Activated CD4-positive, alpha-beta T cell treated with anti-CD3 and anti-CD28 coated beads, Interleukin-2, amount 10 ng/mL, durations not matched to agents 24 days and 14 days (primary cell): ENCODE measurements around the gene CEP104. TPM values are rescaled to one million over a fixed set of nuclear protein-coding genes. Genes with fewer than 3 reads are reported as not detected.

Experiments
- DNase-seq: peaks from one replicate; pipeline ENCODE4 v3.0.0; 2022
- H3K27ac Mint-ChIP-seq: one replicate; pipeline ENCODE4 v1.8.0; 2022; ENCODE audit warnings: mild to moderate bottlenecking, mixed read lengths
- H3K27me3 Mint-ChIP-seq: one replicate; pipeline ENCODE4 v1.8.0; 2022; ENCODE audit warnings: mixed read lengths
- H3K36me3 Mint-ChIP-seq: one replicate; pipeline ENCODE4 v1.8.0; 2022; ENCODE audit warnings: low read depth, mild to moderate bottlenecking, mixed read lengths
- H3K4me1 Mint-ChIP-seq: one replicate; pipeline ENCODE4 v1.8.0; 2021; ENCODE audit warnings: mixed read lengths
- H3K4me3 Mint-ChIP-seq: one replicate; pipeline ENCODE4 v1.8.0; 2022; ENCODE audit warnings: mild to moderate bottlenecking, moderate library complexity, mixed read lengths
- H3K9me3 Mint-ChIP-seq: one replicate; pipeline ENCODE4 v1.8.0; 2021; ENCODE audit warnings: mixed read lengths
- intact Hi-C: fragments of 100-400 bp; cut with micrococcal nuclease; formaldehyde crosslinking; loops from one replicate; pipeline ENCODE4 v1.15.1; 2023
- total RNA-seq: library from RNA; stranded (reverse); gene quantifications from 2 replicates; pipeline ENCODE4 v1.2.3, GENCODE V29; 2022

CEP104 gene
- total RNA-seq, 1 donor from 2014 or later, result 48.1 TPM

GRCh38 chr1:3786468-3787348 is 70.3 kb downstream of the CEP104 start:
- no peaks in the 10 kb centered on the region for H3K9me3 Mint-ChIP-seq
- peaks cover 42% of the 10 kb centered on the region for H3K36me3 Mint-ChIP-seq
- H3K27ac Mint-ChIP-seq, result no peak overlapping the region
- no peak overlapping the region for H3K4me3 Mint-ChIP-seq
- DNase-seq, result no peak
- intact Hi-C loops, result no loop called here
- peaks cover 10% of the 10 kb centered on the region for H3K4me1 Mint-ChIP-seq
- no peaks in the 10 kb centered on the region for H3K27me3 Mint-ChIP-seq

- Mint-ChIP-seq H3K4me1 (peaks cover 10% of the 10 kb centered on the region), H3K36me3 (peaks cover 48% of the 10 kb centered on the region), H3K9me3 (no peaks in the 10 kb centered on the region), H3K27ac (no peak overlapping the region), H3K4me3 (no peak overlapping the region), H3K27me3 (no peaks in the 10 kb centered on the region)
- DNase-seq, result no peak
- intact Hi-C loops, result no loop called here
Measured at GRCh38 chr1:3785456-3786157, 71.4 kb downstream of the CEP104 start.

- H3K4me1 Mint-ChIP-seq, result peaks cover 10% of the 10 kb centered on the region
- intact Hi-C loops, result no loop called here
- H3K9me3 Mint-ChIP-seq, result no peaks in the 10 kb centered on the region
- H3K27ac Mint-ChIP-seq, result no peak overlapping the region
- no peaks in the 10 kb centered on the region for H3K27me3 Mint-ChIP-seq
- peaks cover 52% of the 10 kb centered on the region for H3K36me3 Mint-ChIP-seq
- DNase-seq, result no peak
- no peak overlapping the region for H3K4me3 Mint-ChIP-seq
Measured at GRCh38 chr1:3785045-3785444, 72.0 kb downstream of the CEP104 start.

- no peak for DNase-seq
- Mint-ChIP-seq H3K27ac (no peak overlapping the region), H3K4me3 (no peak overlapping the region), H3K27me3 (no peaks in the 10 kb centered on the region), H3K36me3 (peaks cover 56% of the 10 kb centered on the region), H3K4me1 (peaks cover 10% of the 10 kb centered on the region), H3K9me3 (no peaks in the 10 kb centered on the region)
- intact Hi-C loops, result no loop called here
Measured at GRCh38 chr1:3783651-3784474, 73.1 kb downstream of the CEP104 start.

- no peaks in the 10 kb centered on the region for H3K27me3 Mint-ChIP-seq
- no peak overlapping the region for H3K27ac Mint-ChIP-seq
- intact Hi-C loops, result no loop called here
- DNase-seq, result no peak
- H3K36me3 Mint-ChIP-seq, result peaks cover 43% of the 10 kb centered on the region
- H3K9me3 Mint-ChIP-seq, result no peaks in the 10 kb centered on the region
- no peak overlapping the region for H3K4me3 Mint-ChIP-seq
- H3K4me1 Mint-ChIP-seq, result peaks cover under 1% of the 10 kb centered on the region
Measured at GRCh38 chr1:3780901-3781300, 76.1 kb downstream of the CEP104 start.

GRCh38 chr1:3779912-3780416 is 77.0 kb downstream of the CEP104 start:
- Mint-ChIP-seq H3K36me3 (peaks cover 36% of the 10 kb centered on the region), H3K4me1 (peaks cover 2% of the 10 kb centered on the region), H3K27me3 (no peaks in the 10 kb centered on the region), H3K27ac (no peak overlapping the region), H3K9me3 (no peaks in the 10 kb centered on the region), H3K4me3 (no peak overlapping the region)
- intact Hi-C loops, result no loop called here
- no peak for DNase-seq

- intact Hi-C loops, result no loop called here
- no peak for DNase-seq
- H3K27me3 Mint-ChIP-seq, result no peaks in the 10 kb centered on the region
Measured at GRCh38 chr1:3779265-3779911, 77.6 kb downstream of the CEP104 start.

GRCh38 chr1:3778590-3779264 is 78.3 kb downstream of the CEP104 start:
- DNase-seq, result no peak
- intact Hi-C loops, result no loop called here
- H3K4me3 Mint-ChIP-seq, result no peak overlapping the region
- peaks cover 25% of the 10 kb centered on the region for H3K36me3 Mint-ChIP-seq
- no peaks in the 10 kb centered on the region for H3K9me3 Mint-ChIP-seq
- H3K27me3 Mint-ChIP-seq, result no peaks in the 10 kb centered on the region
- H3K4me1 Mint-ChIP-seq, result peaks cover 2% of the 10 kb centered on the region
- H3K27ac Mint-ChIP-seq, result no peak overlapping the region

More at GRCh38 chr1:3779265-3779911, 77.6 kb downstream of the CEP104 start:
- Mint-ChIP-seq H3K9me3 (no peaks in the 10 kb centered on the region), H3K36me3 (peaks cover 31% of the 10 kb centered on the region), H3K4me1 (peaks cover 2% of the 10 kb centered on the region), H3K4me3 (no peak overlapping the region), H3K27ac (no peak overlapping the region)

GRCh38 chr1:3777647-3778589 is 79.1 kb downstream of the CEP104 start:
- Mint-ChIP-seq H3K4me1 (peaks cover 2% of the 10 kb centered on the region), H3K4me3 (no peak overlapping the region), H3K9me3 (no peaks in the 10 kb centered on the region), H3K36me3 (peaks cover 21% of the 10 kb centered on the region), H3K27me3 (no peaks in the 10 kb centered on the region), H3K27ac (no peak overlapping the region)
- intact Hi-C loops, result no loop called here
- DNase-seq, result no peak

- Mint-ChIP-seq H3K9me3 (no peaks in the 10 kb centered on the region), H3K27me3 (no peaks in the 10 kb centered on the region), H3K4me3 (no peak overlapping the region), H3K4me1 (peaks cover 2% of the 10 kb centered on the region), H3K36me3 (peaks cover 18% of the 10 kb centered on the region), H3K27ac (no peak overlapping the region)
- no peak for DNase-seq
- intact Hi-C loops, result no loop called here
Measured at GRCh38 chr1:3777078-3777547, 79.9 kb downstream of the CEP104 start.

- peaks cover 6% of the 10 kb centered on the region for H3K4me1 Mint-ChIP-seq
- peaks cover 12% of the 10 kb centered on the region for H3K36me3 Mint-ChIP-seq
- no peak overlapping the region for H3K4me3 Mint-ChIP-seq
- H3K27ac Mint-ChIP-seq, result no peak overlapping the region
- intact Hi-C loops, result loop anchor here (1.0 kb wide), 1 partner anchor 25 kb away; no protein-coding TSS in a partner anchor
- no peaks in the 10 kb centered on the region for H3K27me3 Mint-ChIP-seq
- H3K9me3 Mint-ChIP-seq, result no peaks in the 10 kb centered on the region
- no peak for DNase-seq
Measured at GRCh38 chr1:3776231-3776961, 80.6 kb downstream of the CEP104 start.
